Ascending aorta (tissue), 2 donors: ENCODE results near the gene GABRA6. TPM values are rescaled to one million over a fixed set of nuclear protein-coding genes. Genes with fewer than 3 reads are reported as not detected.
"Not testable (repeated sequence)": the region's sequence is repeated elsewhere in the genome, so short reads cannot be mapped to it uniquely, and the experiment has no call there.

Experiments
- DNase-seq, 2 donors: peaks; one replicate each; pipeline ENCODE4 v3.0.0-alpha.2; 2019; ENCODE audit warnings: low spot score in 2 of 2
- H3K27ac ChIP-seq, 2 donors: fragments of 200-600 bp; sonication (generic); one replicate each; pipeline ENCODE4 v1.5.1; 2016 to 2017; ENCODE audit warnings: mild to moderate bottlenecking in 1 of 2
- H3K27me3 ChIP-seq: fragments of 200-600 bp; sonication (generic); one replicate; pipeline ENCODE4 v1.5.1; 2017
- H3K36me3 ChIP-seq, 2 donors: fragments of 200-600 bp; sonication (generic); one replicate each; pipeline ENCODE4 v1.5.1; 2016
- H3K4me1 ChIP-seq, 2 donors: fragments of 200-600 bp; sonication (generic); one replicate each; pipeline ENCODE4 v1.5.1; 2016 to 2017; ENCODE audit warnings: mild to moderate bottlenecking in 1 of 2
- H3K4me3 ChIP-seq, 2 donors: fragments of 200-600 bp; sonication (generic); one replicate each; pipeline ENCODE4 v1.5.1; 2016 to 2017; ENCODE audit warnings: mild to moderate bottlenecking in 1 of 2
- H3K9me3 ChIP-seq, 2 donors: fragments of 200-600 bp; sonication (generic); one replicate each; pipeline ENCODE4 v1.5.1; 2016
- intact Hi-C: fragments of 100-400 bp; cut with DNase I; formaldehyde crosslinking; loops from one replicate; pipeline ENCODE4 v1.15.1; 2023
- total RNA-seq: library from RNA; depleted of rRNA; stranded (reverse); fragments of >200 nt; gene quantifications from one replicate; pipeline ENCODE4 v1.1.0, GENCODE V29; 2016
- TF ChIP-seq, protein P1 (sequence below), 3 experiments: fragments of 200-600 bp in 2 of 3; fragments of 450-650 bp in 1 of 3; sonication (generic) in 2 of 3; IDR thresholded peaks; one replicate each; pipeline ENCODE4 v1.5.1; 2016 to 2019; ENCODE audit warnings: antibody characterized with exemption in 3 of 3, mild to moderate bottlenecking in 1 of 3, moderate library complexity in 1 of 3

Gene GABRA6
- not detected for total RNA-seq

- TF ChIP-seq, protein P1, sequence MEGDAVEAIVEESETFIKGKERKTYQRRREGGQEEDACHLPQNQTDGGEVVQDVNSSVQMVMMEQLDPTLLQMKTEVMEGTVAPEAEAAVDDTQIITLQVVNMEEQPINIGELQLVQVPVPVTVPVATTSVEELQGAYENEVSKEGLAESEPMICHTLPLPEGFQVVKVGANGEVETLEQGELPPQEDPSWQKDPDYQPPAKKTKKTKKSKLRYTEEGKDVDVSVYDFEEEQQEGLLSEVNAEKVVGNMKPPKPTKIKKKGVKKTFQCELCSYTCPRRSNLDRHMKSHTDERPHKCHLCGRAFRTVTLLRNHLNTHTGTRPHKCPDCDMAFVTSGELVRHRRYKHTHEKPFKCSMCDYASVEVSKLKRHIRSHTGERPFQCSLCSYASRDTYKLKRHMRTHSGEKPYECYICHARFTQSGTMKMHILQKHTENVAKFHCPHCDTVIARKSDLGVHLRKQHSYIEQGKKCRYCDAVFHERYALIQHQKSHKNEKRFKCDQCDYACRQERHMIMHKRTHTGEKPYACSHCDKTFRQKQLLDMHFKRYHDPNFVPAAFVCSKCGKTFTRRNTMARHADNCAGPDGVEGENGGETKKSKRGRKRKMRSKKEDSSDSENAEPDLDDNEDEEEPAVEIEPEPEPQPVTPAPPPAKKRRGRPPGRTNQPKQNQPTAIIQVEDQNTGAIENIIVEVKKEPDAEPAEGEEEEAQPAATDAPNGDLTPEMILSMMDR (IDR thresholded peaks at IDR 0.05) = no peak
- intact Hi-C loops = no loop called here
- no peaks in the 10 kb centered on the region for H3K9me3 ChIP-seq
Measured at GRCh38 chr5:161685461-161685860, at the start of gene GABRA6. Gene GABRA6, plus strand, starts transcription at chr5:161685721. Its CDS starts 269 bp downstream, at chr5:161685990.

DNA sequence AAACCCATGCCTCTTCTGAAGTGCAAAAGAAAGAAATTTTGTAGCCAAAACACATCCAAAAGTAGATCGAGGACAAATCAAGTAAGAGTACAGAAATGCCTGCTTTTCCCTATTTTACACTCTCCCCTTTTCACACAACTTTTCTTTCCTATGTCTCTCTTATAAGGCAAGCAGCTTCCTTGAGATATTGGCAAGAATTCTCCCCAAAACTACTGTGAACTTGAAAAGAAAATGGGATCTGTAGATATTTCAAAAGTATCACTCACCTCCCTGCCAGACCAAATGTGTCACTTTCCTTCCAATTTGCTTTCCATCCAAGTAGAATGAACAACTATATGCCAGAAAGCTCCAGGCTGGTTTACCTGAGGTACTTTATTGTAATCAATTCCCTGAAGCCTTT lies 47.9 kb upstream of the GABRA6 start:
- TF ChIP-seq, protein P1 (IDR thresholded peaks at IDR 0.05) = no peak
- no peaks in the 10 kb centered on the region for H3K9me3 ChIP-seq
- intact Hi-C loops = no loop called here
- H3K36me3 ChIP-seq = no peaks in the 10 kb centered on the region
- no peaks in the 10 kb centered on the region for H3K4me1 ChIP-seq
- no peak for DNase-seq
- no peak overlapping the region for H3K4me3 ChIP-seq
- no peaks in the 10 kb centered on the region for H3K27me3 ChIP-seq
- no peak overlapping the region for H3K27ac ChIP-seq

More at GRCh38 chr5:161685461-161685860, at the start of gene GABRA6:
- Histone ChIP-seq H3K27me3 (no peaks in the 10 kb centered on the region), H3K4me1 (no peaks in the 10 kb centered on the region), H3K36me3 (no peaks in the 10 kb centered on the region), H3K4me3 (no peak within 1 kb of the TSS), H3K27ac (no peak within 1 kb of the TSS)
- no peak for DNase-seq

DNA sequence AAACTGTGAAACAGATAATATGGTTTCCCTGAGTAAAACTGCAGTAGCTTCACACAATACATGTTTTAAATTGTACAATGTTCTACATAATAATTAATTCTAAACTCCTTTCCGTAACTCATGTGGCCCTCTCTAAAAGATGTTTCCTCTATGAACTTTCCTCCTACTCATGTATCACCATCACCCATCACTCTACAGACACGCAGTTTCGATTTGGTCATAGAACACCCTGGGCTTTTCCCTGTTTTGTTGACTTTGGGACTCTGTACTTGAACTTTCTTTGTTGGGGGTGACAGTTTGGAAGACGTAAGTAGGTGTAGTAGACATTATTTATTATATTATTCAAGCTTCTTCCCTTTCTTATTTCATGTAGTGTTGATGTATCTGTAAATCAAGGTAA lies 44.1 kb upstream of the GABRA6 start:
- Histone ChIP-seq H3K4me3 (no peak overlapping the region), H3K9me3 (no peaks in the 10 kb centered on the region), H3K4me1 (no peaks in the 10 kb centered on the region), H3K36me3 (no peaks in the 10 kb centered on the region), H3K27me3 (no peaks in the 10 kb centered on the region), H3K27ac (no peak overlapping the region)
- DNase-seq = no peak
- intact Hi-C loops = no loop called here
- TF ChIP-seq, protein P1 (IDR thresholded peaks at IDR 0.05) = no peak

GRCh38 chr5:161645264-161645663 lies 40.3 kb upstream of the GABRA6 start:
- intact Hi-C loops = no loop called here
- no peak overlapping the region for H3K27ac ChIP-seq
- no peaks in the 10 kb centered on the region for H3K36me3 ChIP-seq
- H3K9me3 ChIP-seq = no peaks in the 10 kb centered on the region
- no peak overlapping the region for H3K4me3 ChIP-seq
- H3K4me1 ChIP-seq = no peaks in the 10 kb centered on the region
- no peaks in the 10 kb centered on the region for H3K27me3 ChIP-seq
- TF ChIP-seq, protein P1 (IDR thresholded peaks at IDR 0.05) = no peak
- DNase-seq = no peak

- H3K4me1 ChIP-seq, H3K27ac ChIP-seq, intact Hi-C loops, H3K27me3 ChIP-seq, H3K4me3 ChIP-seq, H3K36me3 ChIP-seq, H3K9me3 ChIP-seq, DNase-seq: not testable (repeated sequence)
Measured at GRCh38 chr5:161651926-161652325, 33.6 kb upstream of the GABRA6 start.

DNA sequence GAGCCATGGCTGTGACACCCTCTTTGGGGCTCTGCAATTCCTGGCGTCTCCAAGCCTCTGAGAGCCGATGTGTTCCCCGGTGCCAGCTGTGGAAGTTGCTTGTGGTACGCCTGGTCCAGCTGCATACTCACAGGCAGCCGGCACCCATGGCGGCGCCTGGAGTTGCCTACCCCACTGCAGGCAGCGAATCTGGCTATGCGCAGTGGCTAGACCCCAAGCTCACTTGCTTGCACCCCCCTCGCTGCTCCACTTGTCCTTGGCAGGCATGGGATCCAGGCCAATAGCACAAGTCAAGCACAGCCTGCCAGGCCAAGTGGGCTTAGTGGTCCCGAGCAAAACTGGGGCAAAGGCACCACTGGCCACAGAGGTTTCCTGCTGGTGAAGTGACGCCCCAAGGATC lies 24.7 kb upstream of the GABRA6 start:
- Histone ChIP-seq H3K4me1 (no peaks in the 10 kb centered on the region), H3K9me3 (no peaks in the 10 kb centered on the region), H3K36me3 (no peaks in the 10 kb centered on the region), H3K27me3 (no peaks in the 10 kb centered on the region), H3K4me3 (no peak overlapping the region), H3K27ac (no peak overlapping the region)
- TF ChIP-seq, protein P1 (IDR thresholded peaks at IDR 0.05) = no peak
- intact Hi-C loops = no loop called here
- DNase-seq = no peak
